C4-2B (cell line): ENCODE results near the gene DLGAP1.

ENCODE experiments used
- CTCF ChIP-seq: fragments of 450-650 bp; conservative IDR thresholded peaks from 2 replicates; pipeline ENCODE4 v1.5.1; 2017; ENCODE audit warnings: mild to moderate bottlenecking
- ZFX ChIP-seq: fragments of 450-650 bp; IDR thresholded peaks from 2 replicates; pipeline ENCODE4 v1.6.1; 2017

- TF ChIP-seq CTCF (no peak), ZFX (no peak)
Measured at GRCh38 chr18:3619222-3619621, 835.9 kb downstream of the DLGAP1 start.
